GM12878 (cell line): ENCODE results near the gene ATXN1. TPM values are rescaled to one million over a fixed set of nuclear protein-coding genes. Genes with fewer than 3 reads are reported as not detected.

Source experiments
- ATAC-seq: fragments of 200-7000 bp; cut with Tn5 transposase; 3 replicates; pipeline ENCODE4 v1.9.1; 2020; ENCODE audit warnings: mild to moderate bottlenecking, moderate library complexity
- BruUV-seq: library from RNA; stranded (reverse); fragments of 400-500 nt; replicated peaks from 2 replicates; lab custom pipeline; 2021; lab: Mats Ljungman, UMichigan
- CTCF ChIA-PET: fragments of 300-600 bp; sonication (Branson Sonifier 250); formaldehyde crosslinking; extraction: SDS; loops from one replicate; lab custom pipeline; 2021; ENCODE audit warnings: inconsistent platforms; lab: Yijun Ruan, JAX
- POLR2A ChIA-PET: fragments of 350-600 bp; formaldehyde crosslinking; extraction: SDS; loops from one replicate; lab custom pipeline; 2021; ENCODE audit warnings: inconsistent platforms; lab: Charles Lee
- RAD21 ChIA-PET: fragments of 300-600 bp; sonication (Branson Sonifier 250); formaldehyde crosslinking; loops from one replicate; lab custom pipeline; 2023; ENCODE audit warnings: antibody characterized with exemption; ENCODE audit not compliant: unreplicated experiment; lab: Charles Lee
- SMC1A ChIA-PET: fragments of 300-600 bp; sonication (Branson Sonifier 250); formaldehyde crosslinking; loops from one replicate; lab custom pipeline; 2023; ENCODE audit not compliant: unreplicated experiment, uncharacterized antibody; lab: Charles Lee
- DNase-seq: peaks from one replicate; pipeline ENCODE4 v3.0.0-alpha.2; 2011; ENCODE audit warnings: low read depth, low spot score
- FAIRE-seq: peaks from 3 replicates; lab custom pipeline; 2011; peaks lifted over from hg19 to GRCh38; lab: Jason Lieb, UNC
- H2AFZ ChIP-seq: 2 replicates; pipeline ENCODE4 v1.6.0; 2011; ENCODE audit warnings: low read depth, low read length, control low read depth; ENCODE audit not compliant: control insufficient read depth
- H3K27ac ChIP-seq: 2 replicates; pipeline ENCODE4 v1.5.1; 2011; ENCODE audit warnings: control low read depth; ENCODE audit not compliant: control insufficient read depth, insufficient read depth
- H3K27me3 ChIP-seq, 2 experiments: replicated peaks in 1 of 2; 2 replicates each; pipeline versions ENCODE4 v1.6.0 to v1.6.1; 2011; ENCODE audit warnings: low read length in 1 of 2; ENCODE audit not compliant: control insufficient read depth in 2 of 2, insufficient read depth in 2 of 2
- H3K36me3 ChIP-seq, 2 experiments: 2 replicates each; pipeline ENCODE4 v1.5.1; 2011; ENCODE audit warnings: low read length in 1 of 2; ENCODE audit not compliant: control insufficient read depth in 2 of 2, insufficient read depth in 2 of 2
- H3K4me1 ChIP-seq: 2 replicates; pipeline ENCODE4 v1.6.1; 2011; ENCODE audit warnings: mild to moderate bottlenecking, low read length, moderate library complexity, mixed read lengths; ENCODE audit not compliant: control insufficient read depth, insufficient read depth
- H3K4me2 ChIP-seq: 2 replicates; pipeline ENCODE4 v1.6.0; 2011; ENCODE audit warnings: control low read depth; ENCODE audit not compliant: control insufficient read depth, insufficient read depth
- H3K4me3 ChIP-seq: fragments of 200-600 bp; sonication (generic); 2 replicates; pipeline ENCODE4 v1.5.1; 2016
- H3K79me2 ChIP-seq: 2 replicates; pipeline ENCODE4 v1.6.0; 2011; ENCODE audit warnings: low read length; ENCODE audit not compliant: control insufficient read depth, insufficient read depth
- H3K9ac ChIP-seq: 2 replicates; pipeline ENCODE4 v1.8.0; 2011; ENCODE audit warnings: low read length, control low read depth, mixed read lengths; ENCODE audit not compliant: control insufficient read depth, insufficient read depth
- H3K9me3 ChIP-seq: replicated peaks from 3 replicates; pipeline ENCODE4 v1.5.1; 2011; ENCODE audit warnings: mild to moderate bottlenecking, low read length; ENCODE audit not compliant: control insufficient read depth, insufficient read depth
- H4K20me1 ChIP-seq: 2 replicates; pipeline ENCODE4 v1.6.0; 2011; ENCODE audit not compliant: control insufficient read depth, insufficient read depth
- CBX5 ChIP-seq: sonication (generic); IDR thresholded peaks from 2 replicates; pipeline ENCODE4 v1.6.1; 2016; ENCODE audit warnings: low read depth, moderate library complexity, mild to moderate bottlenecking, inconsistent platforms
- ETV6 ChIP-seq, 2 experiments: fragments of 450-650 bp in 1 of 2; IDR thresholded peaks in 1 of 2; conservative IDR thresholded peaks in 1 of 2; 2 replicates each; pipeline ENCODE4 v1.6.1; 2014; ENCODE audit warnings: antibody characterized with exemption in 1 of 2, borderline replicate concordance in 1 of 2, low read depth in 1 of 2, mild to moderate bottlenecking in 1 of 2, moderate library complexity in 1 of 2
- IRF3 ChIP-seq: fragments of 450-650 bp; IDR thresholded peaks from 2 replicates; pipeline ENCODE4 v1.6.1; 2014; ENCODE audit warnings: mild to moderate bottlenecking
- SKIL ChIP-seq: fragments of 450-650 bp; IDR thresholded peaks from 2 replicates; pipeline ENCODE4 v1.6.1; 2017; ENCODE audit warnings: mild to moderate bottlenecking, low read depth, inconsistent platforms; ENCODE audit not compliant: poor library complexity, severe bottlenecking
- SMAD1 ChIP-seq: fragments of 450-650 bp; IDR thresholded peaks from 2 replicates; pipeline ENCODE4 v1.6.1; 2018; ENCODE audit warnings: mild to moderate bottlenecking, low read depth; ENCODE audit not compliant: partially characterized antibody
- SRF ChIP-seq, 2 experiments: IDR thresholded peaks; 2 replicates each; pipeline ENCODE4 v1.6.1; 2011; ENCODE audit warnings: low read depth in 2 of 2, low read length in 2 of 2, mild to moderate bottlenecking in 1 of 2, moderate library complexity in 1 of 2
- TCF12 ChIP-seq: IDR thresholded peaks from 2 replicates; pipeline ENCODE4 v1.6.1; 2011; ENCODE audit warnings: low read depth, mild to moderate bottlenecking, low read length
- WGBS: methylation state at CpG from one replicate; pipeline ENCODE4 v1.1.6; 2016; ENCODE audit warnings: low lambda C conversion rate; ENCODE audit not compliant: insufficient replicate concordance, insufficient coverage; ENCODE audit errors: missing lambda C conversion rate; 5-methylcytosine and 5-hydroxymethylcytosine counted together
- in situ Hi-C: fragments of 300-500 bp; cut with MboI; formaldehyde crosslinking; loops from 9 replicates; pipeline ENCODE4 v1.14.3; 2018; ENCODE audit warnings: mixed read lengths
- intact Hi-C: fragments of 100-400 bp; cut with micrococcal nuclease; formaldehyde crosslinking; loops from one replicate; pipeline ENCODE4 v1.14.2; 2022; ENCODE audit not compliant: unreplicated experiment
- polyA plus RNA-seq, 11 experiments: library from polyadenylated mRNA; depleted of rRNA in 4 of 11; unstranded in 6 of 11; stranded (reverse) in 5 of 11; fragments of >200 nt; fragmentation: Nextera tagmentation in 4 of 11; fragmentation: Illumina TruSeq in 1 of 11; extraction: Ambion mirVana in 4 of 11; extraction: Trizol in 1 of 11; gene quantifications; 1 replicate in 1 of 11; 2 replicates in 10 of 11; pipeline versions ENCODE4 v1.2.1 to v1.2.3, GENCODE V29; 2011 to 2016; ENCODE audit warnings: inconsistent platforms in 2 of 11, missing spikeins in 2 of 11, low read depth in 1 of 11
- total RNA-seq, 4 experiments: library from RNA; depleted of rRNA in 3 of 4; stranded (reverse); fragments of >200 nt in 3 of 4; fragmentation: Illumina TruSeq in 1 of 4; extraction: Trizol in 1 of 4; gene quantifications; 2 replicates each; pipeline versions ENCODE4 v1.2.1 to v1.2.3, GENCODE V29; 2013 to 2021
- TF ChIP-seq, protein P1 (sequence below): fragments of 450-650 bp; IDR thresholded peaks from 2 replicates; pipeline ENCODE4 v1.6.1; 2017; ENCODE audit warnings: antibody characterized with exemption, mild to moderate bottlenecking, moderate library complexity

ATXN1 gene
- total and polyA plus RNA-seq, 10 of the 15 experiments (the other 5 are each of a cell fraction or from before 2014, with no cell fraction given): 12.2 to 51.2 (median 20.5) TPM

GRCh38 chr6:16644540-16645250, 116.6 kb downstream of the ATXN1 start (continued):
- TF ChIP-seq ETV6 (conservative IDR thresholded peaks at IDR 0.05 in 1 of 2, IDR thresholded peaks at IDR 0.05 in 1 of 2; ENCODE audit: borderline replicate concordance in 1 of 2, low read depth in 1 of 2): no peak
- no peak for TF ChIP-seq TCF12
- TF ChIP-seq, protein P1, sequence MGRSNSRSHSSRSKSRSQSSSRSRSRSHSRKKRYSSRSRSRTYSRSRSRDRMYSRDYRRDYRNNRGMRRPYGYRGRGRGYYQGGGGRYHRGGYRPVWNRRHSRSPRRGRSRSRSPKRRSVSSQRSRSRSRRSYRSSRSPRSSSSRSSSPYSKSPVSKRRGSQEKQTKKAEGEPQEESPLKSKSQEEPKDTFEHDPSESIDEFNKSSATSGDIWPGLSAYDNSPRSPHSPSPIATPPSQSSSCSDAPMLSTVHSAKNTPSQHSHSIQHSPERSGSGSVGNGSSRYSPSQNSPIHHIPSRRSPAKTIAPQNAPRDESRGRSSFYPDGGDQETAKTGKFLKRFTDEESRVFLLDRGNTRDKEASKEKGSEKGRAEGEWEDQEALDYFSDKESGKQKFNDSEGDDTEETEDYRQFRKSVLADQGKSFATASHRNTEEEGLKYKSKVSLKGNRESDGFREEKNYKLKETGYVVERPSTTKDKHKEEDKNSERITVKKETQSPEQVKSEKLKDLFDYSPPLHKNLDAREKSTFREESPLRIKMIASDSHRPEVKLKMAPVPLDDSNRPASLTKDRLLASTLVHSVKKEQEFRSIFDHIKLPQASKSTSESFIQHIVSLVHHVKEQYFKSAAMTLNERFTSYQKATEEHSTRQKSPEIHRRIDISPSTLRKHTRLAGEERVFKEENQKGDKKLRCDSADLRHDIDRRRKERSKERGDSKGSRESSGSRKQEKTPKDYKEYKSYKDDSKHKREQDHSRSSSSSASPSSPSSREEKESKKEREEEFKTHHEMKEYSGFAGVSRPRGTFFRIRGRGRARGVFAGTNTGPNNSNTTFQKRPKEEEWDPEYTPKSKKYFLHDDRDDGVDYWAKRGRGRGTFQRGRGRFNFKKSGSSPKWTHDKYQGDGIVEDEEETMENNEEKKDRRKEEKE: no peak
- TF ChIP-seq CBX5: no peak
- TF ChIP-seq SMAD1: no peak

- H2AFZ ChIP-seq: no peak overlapping the region
- CTCF ChIA-PET: interaction anchor here (0.6 to 1.8 kb wide), 9 partner anchors 11 to 325 kb away, joined by 3 to 6 read pairs (median 3); no protein-coding TSS in a partner anchor
- peaks cover 0 to 2% of the 10 kb centered on the region in 2 experiments; a peak in 2 of 4 replicates for H3K36me3 ChIP-seq
- H3K9ac ChIP-seq: no peak overlapping the region
- no peaks in the 10 kb centered on the region for H4K20me1 ChIP-seq
- no peaks in the 10 kb centered on the region for H3K79me2 ChIP-seq
- RAD21 ChIA-PET: interaction anchor here (0.6 to 3.9 kb wide), 29 partner anchors 12 to 536 kb away, joined by 3 to 23 read pairs (median 4); partner anchors contain the start of gene ATXN1
- peak overlapping the region; percentile 54; the same call in 1 of the 2 replicates for H3K4me2 ChIP-seq
- H3K4me3 ChIP-seq: 0 out of 2 replicates have a peak overlapping the region, but pooled peaks have one; percentile 32
- DNase-seq (no peak), FAIRE-seq (no peak), ATAC-seq (peak; percentile 5; the same call in 1 of the 3 replicates)
- POLR2A ChIA-PET: interaction anchor here (0.6 to 1.7 kb wide), 6 partner anchors 11 to 63 kb away, joined by 3 to 14 read pairs (median 4); no protein-coding TSS in a partner anchor
- no peaks in the 10 kb centered on the region for H3K27me3 ChIP-seq
- SMC1A ChIA-PET: interaction anchor here (0.6 to 5.4 kb wide), 23 partner anchors 10 to 226 kb away, joined by 3 to 37 read pairs (median 4); no protein-coding TSS in a partner anchor
- 69% methylated on average over 10 of the region's 10 CpGs for WGBS
- no TSS peak for BruUV-seq
- H3K27ac ChIP-seq: no peak overlapping the region
- intact Hi-C loops (loop anchor here (5.0 kb wide), 2 partner anchors 52 to 128 kb away; no protein-coding TSS in a partner anchor), in situ Hi-C loops (no loop called here)
- no peaks in the 10 kb centered on the region; the same call in 2 of the 3 replicates for H3K9me3 ChIP-seq
- H3K4me1 ChIP-seq: peaks cover 28% of the 10 kb centered on the region
- no peak for TF ChIP-seq SRF (IDR thresholded peaks at IDR 0.05; ENCODE audit: low read depth in 2 of 2, low read length in 2 of 2)
- TF ChIP-seq IRF3: no peak
- no peak for TF ChIP-seq SKIL
Observed at GRCh38 chr6:16639684-16640480, 121.4 kb downstream of the ATXN1 start.
